ENCODE results near the gene EPOP. TPM values are rescaled to one million over a fixed set of nuclear protein-coding genes. Genes with fewer than 3 reads are reported as not detected.

Gene EPOP
- total RNA-seq, 2 donors from 2014 or later = 1.1 to 1.8 TPM

DNA sequence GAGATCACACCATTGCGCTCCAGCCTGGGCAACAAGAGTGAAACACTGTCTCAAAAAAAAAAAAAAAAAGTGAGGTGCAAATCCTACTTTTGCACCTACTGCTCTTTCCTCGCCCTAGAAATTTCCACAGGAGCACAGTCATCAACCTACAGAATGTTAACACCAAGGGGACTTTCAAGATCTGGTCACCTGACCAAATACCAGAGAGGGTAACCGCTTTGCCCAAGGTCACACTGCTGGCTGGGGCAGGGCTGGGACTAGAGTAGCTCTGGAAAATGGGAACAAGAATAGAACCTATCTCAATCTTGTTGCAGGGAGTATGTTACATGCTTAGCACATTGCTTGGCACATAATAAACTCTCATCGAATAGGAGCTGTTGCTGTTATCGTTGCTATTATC is 24.0 kb upstream of the EPOP start:
- no peak for DNase-seq
- Histone ChIP-seq H3K9me3 (no peaks in the 10 kb centered on the region), H3K9ac (ENCODE audit: low read depth in 2 of 2, low read length in 2 of 2) (no peak overlapping the region), H3K27me3 (no peaks in the 10 kb centered on the region), H3K4me3 (no peak overlapping the region), H3K4me1 (peaks cover 6% of the 10 kb centered on the region), H3K36me3 (no peaks in the 10 kb centered on the region), H3K27ac (no peak overlapping the region)
- intact Hi-C loops (cut with DNase I) = no loop called here
- no peak for TF ChIP-seq CTCF (IDR thresholded peaks at IDR 0.05)

DNA sequence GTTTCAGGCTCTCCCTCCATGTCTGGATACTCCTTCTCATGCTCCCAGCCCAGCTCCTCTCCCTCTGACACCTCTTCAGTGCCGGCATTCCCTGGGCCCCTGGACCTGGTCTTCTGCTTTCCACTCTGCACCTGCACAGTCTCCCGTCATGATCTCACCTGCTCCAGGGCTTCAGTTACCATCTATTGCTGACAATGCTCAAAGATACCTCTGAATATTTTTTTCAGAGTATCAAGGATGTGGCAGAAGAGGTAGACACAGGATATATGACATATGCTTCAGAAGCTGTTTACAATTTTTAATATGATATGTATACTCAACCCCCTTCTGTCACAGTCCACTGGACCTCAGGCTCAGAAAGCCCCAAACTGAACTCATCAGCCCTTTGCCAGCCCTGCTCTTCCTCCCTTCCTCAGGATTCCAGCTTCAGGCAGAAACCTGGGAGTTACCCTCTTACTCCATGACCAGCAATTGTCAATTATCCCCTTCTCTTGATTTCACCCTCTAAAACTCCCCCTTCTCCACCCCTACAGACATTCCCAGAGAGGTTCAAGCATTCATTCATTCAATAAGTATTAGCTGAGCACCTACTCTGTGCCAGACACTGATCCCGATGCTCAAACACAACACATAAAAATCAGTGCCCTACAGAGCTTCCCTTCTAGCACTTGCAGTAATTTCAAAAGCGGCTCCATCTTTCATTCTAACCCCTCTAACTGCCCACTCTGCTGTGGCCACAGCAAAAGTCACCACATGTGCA is 22.5 kb upstream of the EPOP start:
- Histone ChIP-seq H3K9ac (ENCODE audit: low read depth in 2 of 2, low read length in 2 of 2) (peak overlapping the region in 1 of 2 donors; percentile 12), H3K36me3 (no peaks in the 10 kb centered on the region), H3K4me3 (no peak overlapping the region), H3K4me1 (peaks cover 6% of the 10 kb centered on the region), H3K27ac (no peak overlapping the region), H3K9me3 (no peaks in the 10 kb centered on the region), H3K27me3 (no peaks in the 10 kb centered on the region)
- intact Hi-C loops (cut with DNase I) = no loop called here
- no peak for DNase-seq
- TF ChIP-seq CTCF (IDR thresholded peaks at IDR 0.05) = no peak

GRCh38 chr17:38693700-38694329 is 19.1 kb upstream of the EPOP start:
- peak; percentile 76 for DNase-seq
- H3K9ac ChIP-seq (ENCODE audit: low read depth in 2 of 2, low read length in 2 of 2) = peak overlapping the region in 1 of 2 donors; percentile 32
- peak overlapping the region; percentile 12 for H3K27ac ChIP-seq
- intact Hi-C loops (cut with DNase I) = no loop called here
- H3K36me3 ChIP-seq = no peaks in the 10 kb centered on the region
- H3K4me1 ChIP-seq = no peaks in the 10 kb centered on the region
- no peaks in the 10 kb centered on the region for H3K27me3 ChIP-seq
- no peaks in the 10 kb centered on the region for H3K9me3 ChIP-seq
- no peak for TF ChIP-seq CTCF (IDR thresholded peaks at IDR 0.05)
- no peak overlapping the region for H3K4me3 ChIP-seq

GRCh38 chr17:38691154-38691553 is 16.4 kb upstream of the EPOP start:
- no peak overlapping the region for H3K9ac ChIP-seq (ENCODE audit: low read depth in 2 of 2, low read length in 2 of 2)

GRCh38 chr17:38690386-38690785 is 15.6 kb upstream of the EPOP start:
- H3K27ac ChIP-seq = no peak overlapping the region
- no peak overlapping the region for H3K9ac ChIP-seq (ENCODE audit: low read depth in 2 of 2, low read length in 2 of 2)
- no peak for DNase-seq
- TF ChIP-seq CTCF (IDR thresholded peaks at IDR 0.05) = no peak
- H3K9me3 ChIP-seq = no peaks in the 10 kb centered on the region
- no peaks in the 10 kb centered on the region for H3K36me3 ChIP-seq
- no peaks in the 10 kb centered on the region for H3K27me3 ChIP-seq
- intact Hi-C loops (cut with DNase I) = no loop called here
- no peaks in the 10 kb centered on the region for H3K4me1 ChIP-seq
- H3K4me3 ChIP-seq = no peak overlapping the region

More at GRCh38 chr17:38691154-38691553, 16.4 kb upstream of the EPOP start:
- H3K27me3 ChIP-seq = no peaks in the 10 kb centered on the region
- no peak for DNase-seq
- no peak overlapping the region for H3K27ac ChIP-seq
- no peak for TF ChIP-seq CTCF (IDR thresholded peaks at IDR 0.05)
- intact Hi-C loops (cut with DNase I) = no loop called here
- H3K4me3 ChIP-seq = no peak overlapping the region
- no peaks in the 10 kb centered on the region for H3K36me3 ChIP-seq
- H3K9me3 ChIP-seq = no peaks in the 10 kb centered on the region
- no peaks in the 10 kb centered on the region for H3K4me1 ChIP-seq
